Midbrain (tissue), 1 donor: ENCODE results near the gene NYNRIN.

Experiments used
- DNase-seq: peaks from one replicate; lab custom pipeline; 2025; lab: John Stamatoyannopoulos, UW

The NYNRIN gene

DNA sequence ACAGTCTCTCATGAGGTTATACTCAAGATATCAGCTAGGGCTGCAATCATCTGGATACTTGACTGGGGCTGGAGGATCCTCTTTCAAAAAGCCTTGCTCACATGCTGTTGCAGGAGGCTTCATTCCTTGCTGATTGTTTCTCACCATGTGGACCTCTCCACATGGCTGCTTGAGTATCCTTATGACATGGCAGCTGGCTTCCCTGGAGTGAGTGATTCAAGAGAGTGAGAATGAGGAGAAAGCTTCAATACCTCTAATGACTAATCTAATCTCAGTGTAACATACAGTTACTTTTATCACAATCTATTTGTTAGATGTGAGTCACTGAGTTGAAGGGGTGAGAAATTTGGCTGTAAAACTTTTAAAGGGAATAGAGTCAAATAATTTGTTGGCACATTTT is 58.2 kb downstream of the NYNRIN start:
- DNase-seq: no peak

GRCh38 chr14:24458736-24459135 is 59.9 kb downstream of the NYNRIN start:
- DNase-seq: no peak

GRCh38 chr14:24459331-24459730 is 60.5 kb downstream of the NYNRIN start:
- no peak for DNase-seq

DNA sequence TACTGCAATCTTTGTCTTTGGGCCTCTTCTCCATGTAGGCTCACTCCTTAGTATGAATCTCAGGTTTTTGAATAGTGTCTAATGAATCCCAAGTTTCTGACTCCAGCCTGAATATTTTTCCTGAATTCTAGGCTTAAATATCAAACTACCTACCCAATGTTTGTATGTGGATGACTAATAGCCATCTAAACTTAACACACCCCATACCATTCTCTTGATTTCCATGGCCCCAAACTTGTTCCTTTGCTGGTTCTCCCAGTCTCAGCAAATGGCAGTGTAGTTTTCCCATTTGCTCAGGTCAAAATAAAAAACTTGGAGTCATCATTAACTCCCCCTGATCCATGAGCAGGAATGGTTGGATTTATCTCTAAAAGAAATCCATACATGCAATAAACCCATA is 62.5 kb downstream of the NYNRIN start:
- no peak for DNase-seq

DNA sequence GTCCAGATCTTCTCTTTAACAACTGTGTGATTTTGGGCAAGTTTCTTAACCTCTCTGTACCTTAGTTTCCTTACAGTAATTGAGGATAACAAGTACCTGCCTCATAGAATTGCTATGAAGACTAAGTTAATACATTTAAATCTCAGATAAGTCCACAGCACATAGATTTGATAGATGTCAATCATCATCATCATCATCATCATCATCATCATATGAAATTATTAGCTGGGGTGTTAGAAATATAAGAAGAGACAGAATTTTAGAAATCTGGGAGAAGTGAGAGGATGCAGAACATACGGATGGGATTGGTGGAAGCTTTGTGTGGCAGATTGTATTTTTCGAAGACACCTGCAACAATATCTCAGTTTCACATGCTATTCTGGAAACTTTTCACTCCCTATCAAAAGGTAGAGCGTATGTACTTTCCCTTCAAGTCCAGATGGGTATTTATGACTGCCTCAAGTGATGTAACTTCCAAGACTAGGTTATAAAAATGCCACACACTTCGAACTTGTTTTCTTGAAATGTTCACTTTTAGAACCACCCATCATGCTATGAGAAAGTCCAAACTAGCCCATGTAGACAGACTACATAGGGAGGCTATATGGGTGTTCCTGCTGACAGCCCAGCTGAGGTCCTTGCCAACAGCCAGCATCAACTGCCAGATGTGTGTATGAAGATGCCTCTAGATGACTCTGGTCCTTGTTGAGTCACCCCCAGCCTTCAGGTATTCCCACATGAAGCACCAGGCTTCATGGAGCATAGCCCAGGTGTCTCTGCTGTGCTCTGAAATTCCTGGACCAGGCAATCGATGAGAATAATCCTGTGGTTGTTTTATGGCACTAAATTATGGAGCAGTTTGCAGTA is 64.4 kb downstream of the NYNRIN start:
- no peak for DNase-seq

GRCh38 chr14:24463884-24464785 is 65.3 kb downstream of the NYNRIN start:
- DNase-seq: no peak

DNA sequence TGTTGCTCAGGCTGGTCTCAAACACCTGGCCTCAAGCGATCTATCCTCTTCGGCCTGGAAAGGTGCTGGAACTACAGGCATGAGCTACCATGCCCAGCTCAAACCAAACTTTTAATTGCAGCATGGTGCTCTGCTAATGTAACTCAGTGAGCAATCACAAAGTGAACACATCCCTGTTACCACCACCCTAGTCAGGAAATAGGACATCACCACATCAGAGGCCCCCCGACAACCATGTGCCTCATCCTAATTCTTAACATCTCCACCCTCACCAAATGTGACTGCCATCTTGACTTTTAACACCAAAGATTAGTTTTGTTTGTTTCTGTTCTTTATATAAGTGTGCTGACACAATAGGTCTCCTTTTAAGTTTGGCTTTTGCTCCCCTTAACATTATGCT is 66.6 kb downstream of the NYNRIN start:
- DNase-seq: no peak

GRCh38 chr14:24465805-24466204 is 67.0 kb downstream of the NYNRIN start:
- no peak for DNase-seq
